NCI-H1417 treated with DMSO at 0.1 percent for 48 hours (cell line): ENCODE results near the gene ROM1.

Source experiments
- DNase-seq: peaks from one replicate; lab custom pipeline; 2025; lab: John Stamatoyannopoulos, UW

Gene ROM1

DNA sequence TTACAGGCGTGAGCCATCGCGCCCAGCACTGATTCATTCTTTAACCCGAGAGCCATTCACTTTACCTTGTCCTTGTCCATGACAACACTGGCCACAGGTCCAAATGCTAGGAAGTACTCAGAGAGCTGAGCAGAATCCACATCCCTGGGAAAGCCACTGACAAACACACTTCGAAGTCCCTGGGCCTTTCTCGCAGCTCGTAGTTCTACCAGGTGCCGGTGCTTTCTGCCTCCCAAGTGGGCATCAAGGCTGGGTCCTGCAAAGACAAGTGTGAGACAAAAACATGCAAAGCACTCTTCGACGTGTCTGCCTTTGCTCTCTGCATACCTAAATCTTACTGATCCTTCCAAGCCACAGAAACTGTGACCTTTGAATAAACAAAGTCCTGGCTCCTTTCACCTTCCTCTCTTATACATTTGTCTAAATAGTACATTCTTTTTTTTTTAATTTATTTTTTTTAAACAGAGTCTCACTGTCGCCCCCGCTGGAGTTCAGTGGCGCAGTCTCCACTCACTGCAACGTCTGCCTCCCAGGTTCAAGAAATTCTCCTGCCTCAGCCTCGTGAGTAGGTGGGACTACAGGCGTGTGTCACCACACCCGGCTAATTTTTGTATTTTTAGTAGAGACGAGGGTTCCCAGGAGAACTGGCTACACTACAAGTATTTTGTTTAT, 24.0 kb upstream of the ROM1 start:
- no peak for DNase-seq

DNA sequence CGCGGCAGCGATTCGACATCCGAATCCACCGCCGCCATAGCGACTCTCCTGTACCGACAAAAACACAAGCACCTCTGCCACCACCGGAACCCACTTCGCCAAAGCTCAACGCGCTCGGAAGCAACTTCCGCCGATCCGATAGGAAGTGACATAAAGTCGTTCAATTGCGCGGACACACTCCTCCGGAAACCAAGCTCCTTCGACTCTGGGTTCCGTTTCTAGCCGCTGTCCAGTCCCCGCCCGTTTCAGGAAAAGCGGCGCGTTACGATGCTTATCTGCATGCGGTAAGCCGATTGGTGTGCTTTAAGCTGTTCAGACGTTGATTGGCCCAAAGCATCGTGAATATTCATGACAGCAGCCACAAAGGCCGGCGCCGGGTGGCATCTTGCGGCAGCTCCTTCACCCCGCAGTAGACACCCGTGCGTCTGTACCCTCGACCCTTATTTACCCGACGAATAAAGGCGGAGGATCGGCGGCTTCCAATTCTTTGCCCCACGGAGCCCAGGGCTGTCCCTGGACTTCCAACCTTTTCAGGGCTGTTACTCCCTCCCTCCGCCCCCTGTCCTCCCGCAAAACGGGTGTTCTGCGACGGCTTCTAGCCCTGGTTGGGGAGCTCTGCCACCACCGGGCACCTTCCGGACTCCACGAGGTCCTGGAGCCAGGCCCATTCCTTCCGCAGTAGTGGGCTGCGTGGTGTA, 21.5 kb upstream of the ROM1 start, which contains the start of gene TUT1:
Gene TUT1 (minus strand): TSS at position 76 of the 698 bp plus-strand sequence. CDS start 38 bp downstream, at position 38.
- peak; percentile 99 for DNase-seq

DNA sequence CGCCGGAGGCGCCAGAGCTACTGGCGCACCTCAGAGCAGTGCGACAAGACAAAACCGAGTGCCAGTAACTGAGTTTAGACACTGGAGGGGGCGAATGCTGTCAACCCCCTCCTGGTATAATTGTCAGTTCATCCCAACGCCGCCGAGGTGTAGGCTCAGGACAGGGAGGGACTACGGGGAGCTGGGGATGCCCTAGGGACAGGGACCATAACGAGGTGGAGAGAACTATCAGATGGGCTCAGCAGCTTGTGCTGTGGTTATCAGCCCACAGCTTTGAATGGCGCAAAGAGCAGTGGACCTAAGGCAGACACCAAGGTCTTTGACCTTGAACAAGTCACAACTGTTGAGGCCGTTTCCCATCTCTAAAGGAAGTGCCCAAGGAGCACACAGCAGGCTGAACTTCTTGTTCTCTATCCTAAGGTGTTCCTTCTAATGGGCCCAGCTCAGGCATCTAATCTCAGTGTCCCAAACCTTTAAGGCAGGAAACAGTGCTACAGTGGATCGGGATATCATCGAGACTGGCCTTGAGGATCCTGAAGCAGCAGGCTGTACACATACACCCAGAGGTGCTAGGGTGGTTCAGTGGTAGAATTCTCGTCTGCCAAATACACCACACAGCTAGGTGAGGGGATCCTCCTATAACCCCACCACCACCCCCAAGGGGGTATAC, 20.8 kb upstream of the ROM1 start:
- no peak for DNase-seq

DNA sequence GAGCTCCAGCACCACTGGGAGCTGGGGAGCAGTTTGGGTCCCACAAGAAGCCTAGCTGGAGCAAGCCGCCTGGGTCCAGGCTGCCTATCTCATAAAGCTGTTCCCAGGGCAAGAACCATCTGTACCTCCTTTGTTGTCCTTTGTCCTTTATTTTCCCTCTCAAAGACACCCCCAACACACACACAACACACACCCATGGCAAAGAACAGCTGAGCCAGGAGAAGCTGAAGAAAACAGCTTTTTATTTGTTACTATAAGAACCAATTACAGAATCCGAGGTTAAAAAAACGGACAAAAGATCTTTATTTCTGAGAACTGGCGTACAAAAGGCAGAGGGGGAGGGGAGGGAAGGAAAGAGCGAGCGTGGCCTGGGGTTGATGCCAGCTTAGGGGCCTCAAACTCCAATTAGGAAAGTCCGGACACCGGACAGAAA, 20.1 kb upstream of the ROM1 start:
- DNase-seq = no peak

DNA sequence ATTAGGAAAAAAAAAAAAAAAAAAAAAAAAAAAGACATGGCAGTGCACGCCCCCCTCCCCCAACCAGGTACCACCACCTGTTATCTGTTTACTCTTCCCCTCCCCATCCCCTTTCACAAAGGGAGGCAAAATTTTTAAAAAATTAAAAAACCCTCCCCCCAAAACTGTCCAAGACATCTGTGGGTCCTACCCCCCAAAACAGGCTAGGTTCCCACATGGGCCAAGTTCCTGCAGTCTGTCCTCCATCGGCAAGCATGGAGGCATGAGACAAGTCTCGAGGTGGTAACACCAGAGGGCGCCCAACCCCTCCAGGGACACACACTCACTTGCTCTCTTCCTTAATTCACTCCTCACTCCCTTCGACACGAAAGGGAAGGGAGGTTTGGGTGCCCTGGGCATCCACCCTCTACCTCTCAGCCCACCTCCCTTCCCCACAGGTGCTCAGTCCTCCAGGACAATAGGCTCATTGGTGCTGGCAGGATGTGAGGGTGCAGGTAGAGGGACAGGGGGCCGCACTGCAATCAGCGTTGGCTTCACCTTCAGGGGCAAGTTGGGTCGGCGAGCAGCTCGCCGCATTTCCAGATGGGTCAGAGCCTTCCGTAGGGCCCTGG, 19.5 kb upstream of the ROM1 start:
- no peak for DNase-seq

DNA sequence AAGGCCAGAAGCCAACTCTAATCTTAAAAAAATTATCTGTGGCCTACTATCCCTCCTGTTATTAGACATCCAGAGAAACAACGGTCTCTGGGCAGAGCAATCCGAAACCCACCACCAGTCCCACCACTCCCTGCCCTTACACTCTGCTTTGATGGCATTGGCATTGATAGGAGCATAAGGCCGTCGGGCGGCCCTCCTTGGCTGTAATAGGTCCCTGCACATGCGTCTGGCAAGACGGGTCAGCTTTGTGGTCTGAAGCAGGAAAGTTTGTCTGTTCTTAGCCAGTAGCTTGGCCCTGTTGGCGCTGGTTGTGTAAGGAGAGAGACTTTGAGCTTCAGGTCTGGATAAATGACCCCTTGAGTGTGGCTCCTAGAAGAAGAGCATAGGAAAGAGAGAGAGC, 17.9 kb upstream of the ROM1 start:
- no peak for DNase-seq

DNA sequence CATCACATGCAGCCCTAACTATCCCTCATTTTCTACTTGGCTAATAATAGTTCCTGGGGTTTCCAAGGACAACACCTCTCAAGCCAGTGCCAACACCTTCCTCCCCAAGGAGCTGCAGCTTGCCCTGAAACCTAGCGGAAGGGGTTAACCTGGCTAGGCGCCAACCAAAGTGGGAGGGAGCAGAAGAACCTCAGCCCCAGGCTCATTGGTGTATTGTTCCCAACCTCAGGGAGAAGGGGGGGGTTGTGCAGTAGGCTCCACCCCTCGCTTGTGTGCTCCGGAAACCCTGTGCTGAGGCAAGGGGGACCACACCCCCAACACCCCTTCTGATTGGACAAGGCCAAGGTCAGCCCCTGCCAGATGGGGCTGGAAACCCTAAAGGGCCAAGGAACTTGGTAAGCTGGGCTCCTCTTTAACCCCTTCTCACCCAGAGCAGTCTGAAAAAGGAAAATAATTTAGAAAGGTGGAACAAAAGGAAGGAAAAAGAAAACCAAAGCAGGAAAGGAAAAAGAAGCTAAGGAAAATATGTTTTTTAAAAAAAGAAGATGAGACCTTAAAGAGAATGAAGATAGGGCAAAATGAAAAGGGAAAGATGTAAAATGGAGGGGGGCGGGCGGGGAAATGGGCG, 13.9 kb upstream of the ROM1 start:
- DNase-seq = no peak

DNA sequence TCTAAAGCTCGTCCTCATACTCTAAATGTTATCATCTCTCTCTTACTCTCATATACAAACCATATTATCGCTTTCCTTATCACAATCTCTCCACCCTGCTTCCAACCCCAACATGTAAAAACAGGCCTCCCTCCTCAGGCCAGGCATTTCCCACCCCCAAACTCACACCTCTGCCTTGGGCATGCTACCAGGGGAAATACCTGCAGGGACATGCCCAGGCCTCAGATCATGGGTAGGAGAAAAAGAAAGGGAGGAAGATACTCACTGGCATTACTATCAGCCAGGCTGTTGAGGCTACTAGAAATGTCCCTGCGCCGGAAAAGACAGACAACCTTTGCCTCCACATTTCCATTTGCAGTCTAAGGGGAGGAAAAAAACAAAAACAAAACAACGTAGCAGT, 13.2 kb upstream of the ROM1 start:
- no peak for DNase-seq

DNA sequence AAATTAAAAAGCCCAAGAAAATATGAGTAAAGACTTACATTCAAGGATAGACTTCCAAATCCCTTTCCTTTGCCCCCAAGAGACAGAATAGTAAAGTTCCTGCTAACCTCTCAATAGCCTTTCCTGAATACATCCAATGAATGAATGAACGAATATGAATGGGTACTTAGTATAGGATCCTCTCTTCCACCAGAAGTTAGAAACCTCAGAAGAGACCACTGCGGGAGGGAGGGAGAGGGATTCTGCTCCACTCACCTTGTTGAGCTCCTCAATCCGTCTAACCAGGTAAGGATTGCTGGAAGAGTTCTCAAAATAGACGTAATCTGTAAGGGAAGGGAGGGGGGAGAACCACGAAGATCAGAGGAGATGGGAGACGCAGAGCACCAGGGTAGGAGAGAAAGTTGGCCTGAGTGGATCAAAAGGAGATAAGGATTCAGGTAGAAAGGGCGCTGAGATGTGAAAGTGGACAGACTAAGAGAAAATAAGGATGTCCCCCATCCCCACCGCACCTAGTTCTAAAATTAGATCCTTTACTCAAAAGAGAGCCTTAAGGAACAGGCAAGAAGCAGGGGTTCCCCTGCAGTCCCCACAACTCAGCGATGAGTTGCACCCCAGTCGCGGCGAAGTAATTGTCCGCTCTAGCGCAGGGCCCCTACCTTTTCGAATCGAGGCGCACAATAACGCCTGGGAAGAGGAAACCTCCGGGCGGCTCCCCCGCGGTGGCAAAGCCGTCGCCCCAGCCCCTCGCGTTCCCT, 12.5 kb upstream of the ROM1 start:
- no peak for DNase-seq

DNA sequence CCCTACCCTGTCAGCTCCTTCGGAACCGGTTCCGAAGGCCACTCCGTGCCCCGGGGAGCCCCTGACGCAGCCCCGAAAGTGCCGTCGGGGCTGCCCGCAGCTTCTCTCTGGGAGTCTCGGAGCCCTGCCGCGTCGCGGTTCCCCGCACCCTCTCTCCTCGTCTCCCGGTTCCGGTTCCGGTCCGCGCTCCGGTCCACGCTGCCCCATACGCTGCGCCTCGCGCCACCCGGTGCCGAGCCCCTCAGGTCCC, 12.0 kb upstream of the ROM1 start:
- no peak for DNase-seq

DNA sequence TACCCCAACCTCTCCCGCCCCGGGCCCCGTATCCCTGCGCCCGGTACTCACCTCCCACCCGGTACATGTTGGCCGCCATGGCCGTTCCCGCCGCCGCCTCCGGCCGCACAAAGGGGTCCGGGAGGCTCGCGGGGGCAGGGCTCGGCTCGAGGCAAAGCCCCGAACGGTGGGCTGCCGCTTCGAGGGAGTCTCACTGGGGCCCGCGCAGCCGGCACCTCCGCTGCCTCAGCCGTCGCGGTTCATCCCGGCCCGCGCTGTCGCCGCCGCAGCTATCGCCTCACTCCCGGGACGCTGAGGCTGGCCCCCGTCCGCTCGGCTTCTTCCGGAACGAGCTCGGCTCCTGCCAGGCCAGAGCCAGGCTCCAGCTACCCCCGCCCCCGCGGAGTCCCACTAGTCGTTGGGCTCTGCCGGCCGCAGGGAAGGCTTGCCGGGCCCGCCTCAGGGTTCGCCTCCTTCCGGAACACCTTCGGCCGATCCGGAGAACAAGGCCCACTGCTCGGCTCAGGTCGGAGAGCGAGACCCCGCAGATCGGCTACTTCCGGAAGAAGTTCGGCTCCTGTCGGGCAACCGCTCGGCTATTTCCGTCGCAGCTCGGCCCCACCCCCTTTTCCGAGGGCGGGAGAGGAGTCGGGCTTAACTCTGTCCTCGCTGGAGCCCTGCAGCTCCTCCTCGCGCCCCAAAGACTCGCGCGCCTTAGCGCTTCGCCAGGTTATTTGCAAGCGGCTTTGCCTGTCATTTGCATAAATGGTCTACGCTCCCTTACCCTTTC, 11.5 kb upstream of the ROM1 start, which contains the start of gene MTA2:
Gene MTA2 (minus strand): TSS at position 494 of the 769 bp plus-strand sequence. CDS start 415 bp downstream, at position 79.
- DNase-seq = peak; percentile 95

DNA sequence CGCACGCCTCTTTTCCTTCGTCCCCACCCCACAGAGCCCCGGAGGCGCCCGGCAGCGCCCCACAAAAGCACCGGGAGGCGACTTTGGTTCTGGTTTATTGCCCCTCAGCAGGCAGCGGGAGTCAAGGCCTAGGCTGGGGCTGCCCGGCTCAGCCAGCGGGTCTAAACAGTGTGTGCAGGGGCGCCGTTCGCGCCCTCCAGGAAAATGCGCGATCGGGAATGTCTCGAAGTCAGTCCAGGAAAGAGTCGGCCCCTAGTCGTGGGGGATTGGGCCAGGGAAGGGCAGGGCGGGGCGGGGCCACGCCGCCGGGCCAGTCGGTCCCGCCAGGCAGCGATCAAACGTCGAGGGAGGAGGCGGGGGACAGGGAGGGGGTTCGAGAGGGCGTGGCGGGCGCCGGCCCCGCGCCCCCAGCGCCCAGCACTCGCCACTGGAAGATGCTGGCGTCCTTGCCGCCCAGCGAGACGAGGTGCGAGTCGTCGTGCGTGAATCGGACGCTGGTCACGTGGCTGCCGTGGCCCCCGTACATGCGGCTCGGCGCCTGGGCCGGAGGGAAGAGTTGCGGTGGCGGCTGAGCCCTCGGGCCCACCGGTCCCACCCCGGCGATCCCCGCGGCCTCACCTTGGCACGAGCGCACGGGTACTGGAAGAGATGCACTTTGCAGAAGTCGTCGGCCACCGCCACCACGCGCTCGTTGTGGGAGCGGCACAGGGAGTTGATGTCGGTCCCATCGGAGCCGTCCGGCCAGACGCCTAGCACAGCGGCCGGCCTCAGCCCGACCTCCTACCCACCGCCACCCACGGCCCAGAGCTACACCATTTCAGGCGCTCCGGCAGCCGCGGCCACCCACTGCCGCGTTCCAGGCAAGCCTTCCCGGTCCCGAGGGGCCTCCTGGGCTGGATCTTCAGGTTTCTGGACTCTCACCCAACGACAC, 10.7 kb upstream of the ROM1 start:
- DNase-seq = peak; percentile 69

DNA sequence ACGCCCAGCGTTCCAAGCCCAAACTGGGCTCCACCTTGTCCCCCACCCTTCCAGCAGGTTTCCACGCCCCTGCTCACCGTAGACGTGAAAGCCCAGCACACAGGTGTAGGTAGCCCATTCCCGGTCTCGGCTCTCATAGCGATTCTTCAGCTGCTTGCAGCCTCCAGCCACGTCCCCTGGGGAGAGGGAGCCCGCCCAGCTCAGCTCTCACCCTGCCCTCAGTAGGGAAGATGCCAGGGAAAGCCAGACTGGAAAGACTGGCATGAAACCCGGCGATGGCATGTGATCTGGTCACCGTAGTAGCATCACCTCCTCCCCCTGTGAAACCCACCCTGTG, 10.0 kb upstream of the ROM1 start:
- DNase-seq = no peak

DNA sequence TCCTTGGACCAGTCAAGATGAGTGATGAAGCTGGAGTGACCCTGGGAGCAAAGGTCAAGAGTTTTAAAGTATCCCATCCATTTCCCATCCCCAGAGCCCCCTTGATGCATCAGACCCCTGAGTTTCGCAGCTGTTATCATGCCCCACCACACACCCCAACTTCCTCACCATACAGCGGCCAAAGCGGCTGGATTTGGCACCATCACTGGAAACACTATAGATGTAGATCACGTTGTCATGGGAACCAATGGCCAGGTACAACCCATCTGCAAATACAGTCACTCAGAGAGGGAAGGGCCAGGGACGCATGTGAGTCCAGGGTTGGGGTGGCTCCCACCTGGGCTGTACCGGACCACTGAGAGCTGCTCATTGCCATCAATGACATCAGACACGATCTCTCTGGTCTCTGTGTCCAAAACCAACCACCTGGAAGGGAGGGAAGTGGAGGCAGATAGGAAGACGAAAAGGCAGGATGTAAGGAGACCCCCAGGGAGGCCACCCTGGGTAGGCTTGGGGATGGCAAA, 9.2 kb upstream of the ROM1 start:
- no peak for DNase-seq

DNA sequence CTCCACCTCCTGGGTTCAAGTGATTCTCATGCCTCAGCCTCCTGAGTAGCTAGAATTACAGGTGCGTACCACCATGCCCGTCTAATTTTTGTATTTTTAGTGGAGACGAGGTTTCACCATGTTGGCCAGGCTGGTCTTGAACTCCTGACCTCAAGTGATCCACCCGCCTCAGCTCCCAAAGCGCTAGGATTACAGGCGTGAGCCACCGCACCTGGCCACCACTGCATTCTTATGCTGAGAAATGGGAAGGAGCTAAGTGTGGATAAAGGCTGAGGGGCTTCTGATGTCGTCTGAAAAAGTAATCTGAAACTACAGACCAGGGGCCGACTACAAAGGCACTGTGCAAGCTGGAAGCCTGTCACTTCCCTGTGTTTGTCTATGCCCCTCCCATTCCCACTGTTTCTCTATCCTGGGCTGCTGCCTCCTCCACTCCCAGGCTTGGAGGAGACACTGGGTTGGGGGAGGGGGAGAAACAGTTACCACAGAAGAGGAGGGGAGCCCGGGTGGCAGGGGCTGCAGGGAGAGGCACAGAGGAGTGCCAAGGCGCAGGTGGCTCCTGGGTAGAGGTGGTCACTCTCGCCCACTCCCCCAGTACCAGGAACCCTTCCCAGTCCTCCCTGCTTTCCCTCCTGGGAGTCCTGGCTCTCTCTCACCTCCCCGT, 8.5 kb upstream of the ROM1 start:
- no peak for DNase-seq

DNA sequence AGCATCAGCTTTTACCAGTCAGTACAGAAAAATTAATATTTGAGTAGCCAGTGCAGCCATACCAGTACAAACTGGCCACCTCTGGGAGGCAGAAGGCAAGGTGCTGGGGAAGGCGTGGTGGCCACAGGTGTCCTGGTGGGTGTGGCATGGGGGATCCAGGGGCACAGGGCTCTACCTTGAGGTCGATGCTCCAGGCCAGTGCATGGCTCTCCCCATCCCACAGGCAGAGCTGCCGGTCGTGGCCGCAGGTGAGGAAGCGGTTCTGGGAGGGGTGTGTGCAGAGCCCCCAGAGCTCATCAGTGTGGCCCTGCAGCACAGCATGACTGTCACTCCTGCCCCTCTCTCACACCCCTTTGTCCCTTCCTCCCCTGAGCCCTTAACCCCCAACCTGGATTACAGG, 7.6 kb upstream of the ROM1 start:
- DNase-seq = no peak

DNA sequence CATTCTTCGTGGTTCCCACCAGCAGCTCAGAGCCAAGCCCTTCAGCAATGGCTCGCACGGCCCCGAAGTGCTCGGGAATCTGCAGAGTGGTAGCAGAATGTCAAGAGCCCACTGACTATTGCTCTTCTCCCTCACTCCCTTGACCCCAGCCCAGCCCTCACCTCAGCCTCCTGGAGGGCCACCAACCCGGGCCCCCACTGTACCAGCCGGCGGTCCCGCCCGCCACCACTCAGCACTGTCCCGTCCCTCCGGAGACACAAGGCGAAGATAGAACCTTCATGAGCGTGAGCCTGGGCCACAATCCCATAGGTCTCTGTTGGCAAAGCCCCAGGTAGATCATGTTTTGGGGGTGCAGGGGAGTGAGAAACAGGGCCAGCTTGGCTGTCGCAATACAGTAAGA, 7.2 kb upstream of the ROM1 start:
- no peak for DNase-seq

DNA sequence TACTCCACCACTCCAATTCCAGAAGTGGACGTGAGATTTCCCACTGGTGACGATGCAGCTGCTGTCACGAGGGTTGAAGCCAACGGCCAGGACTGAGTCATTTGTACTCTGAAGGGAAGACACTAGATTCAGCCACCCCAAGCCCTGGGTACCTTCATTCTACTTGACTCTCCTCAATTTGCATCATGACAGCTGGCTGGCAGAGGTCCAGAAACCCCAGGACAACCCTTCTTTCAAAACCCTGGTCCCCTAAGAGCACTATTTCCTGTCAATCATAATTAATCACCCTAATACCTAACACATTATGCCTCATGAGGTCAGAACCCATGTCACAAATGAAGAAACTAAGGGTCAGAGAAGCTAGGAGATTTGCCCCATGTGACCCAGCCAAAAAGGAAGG, 5.3 kb upstream of the ROM1 start:
- DNase-seq = no peak

DNA sequence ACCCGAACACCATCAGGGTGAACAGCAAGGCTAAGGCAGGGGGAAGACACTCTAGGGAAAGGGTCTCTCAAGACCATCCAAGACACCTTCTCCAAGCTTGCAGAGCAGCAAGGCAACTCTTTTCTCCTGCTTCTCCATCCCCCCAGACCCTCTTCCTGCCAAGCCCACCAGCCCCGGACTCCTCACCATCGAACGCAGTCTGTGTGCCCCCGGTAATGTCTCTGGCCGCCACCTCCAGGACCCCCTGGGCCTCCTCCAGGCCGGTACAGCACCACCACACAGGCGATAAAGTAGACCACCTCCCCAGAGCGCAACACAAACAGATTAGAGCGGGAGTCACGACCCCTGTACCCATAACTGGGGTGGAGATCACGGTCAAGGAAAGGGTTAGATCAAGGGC, 4.3 kb upstream of the ROM1 start:
- no peak for DNase-seq
